ENCODE results near the gene SUSD6.

SUSD6 gene

DNA sequence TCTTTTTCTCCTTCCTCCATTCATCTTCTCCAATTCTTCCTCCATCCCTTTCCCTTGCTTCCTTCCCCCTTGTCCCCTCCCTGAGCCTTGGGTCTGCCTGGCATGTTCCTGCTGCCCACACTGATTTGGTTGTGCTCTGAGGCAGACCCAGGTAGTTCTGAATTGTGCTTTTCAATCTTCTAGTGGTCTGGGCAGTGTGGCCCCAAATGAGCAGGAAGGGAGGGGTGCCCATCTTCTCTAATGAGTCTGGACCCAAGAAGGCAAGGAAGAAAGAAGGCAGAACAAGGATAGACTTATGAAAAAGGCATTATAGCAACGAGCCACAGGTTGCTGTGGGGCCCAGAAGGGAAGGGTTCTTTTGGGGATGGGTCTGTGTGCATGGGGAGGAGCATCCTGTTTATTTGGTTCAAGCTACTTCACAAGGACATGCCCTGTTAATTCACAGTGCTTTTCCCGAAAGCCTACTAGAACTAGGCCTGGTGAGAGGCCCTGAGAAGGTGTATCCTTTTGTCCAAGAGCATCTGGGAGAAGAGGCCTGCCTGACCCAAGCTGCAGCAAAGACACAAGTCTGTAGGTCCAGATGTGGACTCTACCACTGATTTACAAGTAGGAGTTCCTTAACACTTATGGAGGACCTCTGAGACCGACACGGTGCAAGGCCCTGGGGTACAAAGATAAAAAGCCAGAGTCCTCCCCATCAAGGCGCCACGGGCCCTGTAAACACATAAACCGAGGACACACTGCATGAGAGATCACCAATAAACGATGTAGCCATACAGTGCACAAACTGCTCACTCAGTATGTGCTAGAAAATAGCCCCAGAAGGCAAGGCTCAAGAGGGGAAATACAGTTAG lies 1.1 kb upstream of the SUSD6 start:
- Histone ChIP-seq H3K23ac (ENCODE audit: low read length in 2 of 2) (peak overlapping the region in 1 of 2 experiments; percentile 27), H3K4me2 (ENCODE audit: low read length, poor library complexity, severe bottlenecking) (peak overlapping the region; percentile 89), H3K79me1 (replicated peaks; ENCODE audit: low read length, poor library complexity, severe bottlenecking) (peaks cover 9% of the 10 kb centered on the region), H3K14ac (ENCODE audit: low read length in 2 of 2) (peak overlapping the region in 1 of 2 experiments; percentile 44), H3K27me3 (ENCODE audit: control insufficient read depth in 1 of 2, insufficient read depth in 1 of 2, low read length in 2 of 2) (no peaks in the 10 kb centered on the region), H2BK15ac (ENCODE audit: low read depth, poor library complexity, severe bottlenecking) (peak overlapping the region; percentile 63), H3K27ac (ENCODE audit: low read length, poor library complexity, severe bottlenecking) (peak overlapping the region; percentile 69), H2BK120ac (ENCODE audit: low read depth, low read length) (peak overlapping the region; percentile 74), H2AFZ (ENCODE audit: low read depth, low read length) (peak overlapping the region; percentile 88), H2AK5ac (ENCODE audit: low read length, severe bottlenecking) (peak overlapping the region; percentile 3), H3K9me3 (ENCODE audit: control insufficient read depth, low read length) (no peaks in the 10 kb centered on the region), H3K4me3 (ENCODE audit: insufficient read depth in 1 of 2, low read depth in 1 of 2, low read length in 2 of 2) (peak overlapping the region; percentile 7 to 84), H3K9ac (ENCODE audit: low read length) (peak overlapping the region; percentile 91), H4K91ac (ENCODE audit: low read length) (peak overlapping the region; percentile 64), H2BK5ac (ENCODE audit: low read depth, low read length, poor library complexity, severe bottlenecking) (no peak overlapping the region), H3K4ac (ENCODE audit: low read depth in 1 of 2, low read length in 2 of 2) (peak overlapping the region; percentile 63 to 88), H3K36me3 (ENCODE audit: control insufficient read depth in 1 of 2, insufficient read depth in 2 of 2, low read depth in 1 of 2, low read length in 2 of 2) (no peaks in the 10 kb centered on the region), H3K18ac (ENCODE audit: low read depth in 1 of 2, low read length in 2 of 2) (peak overlapping the region; percentile 63 to 69), H2BK12ac (ENCODE audit: low read length in 2 of 2) (peak overlapping the region; percentile 60 to 91), H4K8ac (ENCODE audit: low read length) (peak overlapping the region; percentile 92), H3K4me1 (ENCODE audit: control insufficient read depth, insufficient read depth, low read depth, low read length) (peaks cover 14% of the 10 kb centered on the region)
- 68% methylated on average over 8 of the region's 8 CpGs for WGBS
- DNase-seq, result no peak

DNA sequence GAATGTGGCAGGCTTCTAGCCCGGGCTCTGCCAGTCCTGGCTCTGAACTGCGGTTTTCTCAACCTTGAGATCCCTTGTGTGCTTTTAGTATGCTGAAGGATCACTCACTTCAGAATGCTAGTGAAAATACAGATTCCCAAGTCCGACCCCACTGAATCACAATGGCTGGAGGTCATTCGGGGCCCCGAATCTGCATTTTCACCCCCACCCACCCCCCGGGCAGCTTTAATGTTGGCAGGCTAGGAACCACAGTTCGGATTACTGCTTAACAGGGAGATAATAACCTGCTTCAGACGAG lies 573 bp upstream of the SUSD6 start:
- peak overlapping the region; percentile 7 to 84 for H3K4me3 ChIP-seq (ENCODE audit: insufficient read depth in 1 of 2, low read depth in 1 of 2, low read length in 2 of 2)
- H4K8ac ChIP-seq (ENCODE audit: low read length), result peak overlapping the region; percentile 92
- no peak overlapping the region for H2BK5ac ChIP-seq (ENCODE audit: low read depth, low read length, poor library complexity, severe bottlenecking)
- peak overlapping the region; percentile 63 for H2BK15ac ChIP-seq (ENCODE audit: low read depth, poor library complexity, severe bottlenecking)
- H2AK5ac ChIP-seq (ENCODE audit: low read length, severe bottlenecking), result no peak overlapping the region
- H3K23ac ChIP-seq (ENCODE audit: low read length in 2 of 2), result no peak overlapping the region
- peaks cover 17% of the 10 kb centered on the region for H3K4me1 ChIP-seq (ENCODE audit: control insufficient read depth, insufficient read depth, low read depth, low read length)
- H2BK120ac ChIP-seq (ENCODE audit: low read depth, low read length), result peak overlapping the region; percentile 74
- no peaks in the 10 kb centered on the region for H3K36me3 ChIP-seq (ENCODE audit: control insufficient read depth in 1 of 2, insufficient read depth in 2 of 2, low read depth in 1 of 2, low read length in 2 of 2)
- peak overlapping the region in 1 of 2 experiments; percentile 44 for H3K14ac ChIP-seq (ENCODE audit: low read length in 2 of 2)
- peaks cover 12% of the 10 kb centered on the region for H3K79me1 ChIP-seq (replicated peaks; ENCODE audit: low read length, poor library complexity, severe bottlenecking)
- WGBS, result 7% methylated on average over 7 of the region's 8 CpGs
- H4K91ac ChIP-seq (ENCODE audit: low read length), result peak overlapping the region; percentile 64
- no peaks in the 10 kb centered on the region for H3K9me3 ChIP-seq (ENCODE audit: control insufficient read depth, low read length)
- H3K18ac ChIP-seq (ENCODE audit: low read depth in 1 of 2, low read length in 2 of 2), result peak overlapping the region; percentile 53 to 69
- H3K4me2 ChIP-seq (ENCODE audit: low read length, poor library complexity, severe bottlenecking), result peak overlapping the region; percentile 89
- no peaks in the 10 kb centered on the region for H3K27me3 ChIP-seq (ENCODE audit: control insufficient read depth in 1 of 2, insufficient read depth in 1 of 2, low read length in 2 of 2)
- H3K9ac ChIP-seq (ENCODE audit: low read length), result peak overlapping the region; percentile 91
- H2AFZ ChIP-seq (ENCODE audit: low read depth, low read length), result peak overlapping the region; percentile 88
- H3K4ac ChIP-seq (ENCODE audit: low read depth in 1 of 2, low read length in 2 of 2), result peak overlapping the region in 1 of 2 experiments; percentile 88
- H3K27ac ChIP-seq (ENCODE audit: low read length, poor library complexity, severe bottlenecking), result peak overlapping the region; percentile 69
- peak; percentile 52 for DNase-seq
- peak overlapping the region; percentile 60 to 91 for H2BK12ac ChIP-seq (ENCODE audit: low read length in 2 of 2)

DNA sequence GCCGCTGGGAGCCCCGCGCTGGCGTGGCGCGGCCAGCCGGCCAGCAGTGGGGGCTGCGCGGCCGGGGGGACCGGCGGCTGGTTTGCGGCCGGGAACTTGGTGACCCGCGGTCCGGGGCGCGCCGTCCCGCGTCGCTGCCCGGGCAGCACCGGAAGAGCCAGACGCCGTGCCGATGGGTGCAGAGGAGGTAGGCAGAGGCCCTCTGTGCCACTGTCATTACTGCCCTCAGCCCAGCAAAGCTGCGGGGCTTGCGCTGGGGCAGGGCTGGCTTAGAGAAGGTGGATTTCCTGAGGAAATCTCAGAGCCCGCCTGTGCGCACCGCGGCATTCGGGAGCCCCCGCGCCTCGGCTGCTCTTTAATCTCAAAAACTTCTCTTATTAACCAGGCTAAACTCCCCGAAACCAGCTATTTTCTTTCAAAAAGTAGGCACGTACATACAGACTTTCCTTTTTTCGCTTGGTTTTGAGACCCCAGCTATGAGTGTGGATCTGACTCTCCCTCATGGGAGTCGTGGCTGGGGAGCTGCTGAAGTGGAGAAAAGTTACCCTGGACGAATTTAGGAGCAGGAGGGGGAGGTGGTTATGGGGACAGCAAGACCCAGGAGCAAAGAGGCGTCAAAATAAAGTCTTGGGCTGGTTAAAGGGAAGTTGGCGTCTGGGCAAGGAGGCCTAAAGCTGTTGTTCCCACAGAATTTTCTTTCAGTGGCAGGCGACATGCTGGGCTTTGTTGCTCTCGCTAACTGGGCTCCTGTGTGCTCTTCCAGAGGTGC lies 802 bp downstream of the SUSD6 start:
- H3K4me3 ChIP-seq (ENCODE audit: insufficient read depth in 1 of 2, low read depth in 1 of 2, low read length in 2 of 2), result peak overlapping the region; percentile 85 to 92
- no peaks in the 10 kb centered on the region for H3K27me3 ChIP-seq (ENCODE audit: control insufficient read depth in 1 of 2, insufficient read depth in 1 of 2, low read length in 2 of 2)
- H2BK15ac ChIP-seq (ENCODE audit: low read depth, poor library complexity, severe bottlenecking), result peak overlapping the region; percentile 21
- peaks cover 15% of the 10 kb centered on the region for H3K4me1 ChIP-seq (ENCODE audit: control insufficient read depth, insufficient read depth, low read depth, low read length)
- no peaks in the 10 kb centered on the region for H3K36me3 ChIP-seq (ENCODE audit: control insufficient read depth in 1 of 2, insufficient read depth in 2 of 2, low read depth in 1 of 2, low read length in 2 of 2)
- peak overlapping the region; percentile 59 for H3K27ac ChIP-seq (ENCODE audit: low read length, poor library complexity, severe bottlenecking)
- peak overlapping the region; percentile 89 to 90 for H3K18ac ChIP-seq (ENCODE audit: low read depth in 1 of 2, low read length in 2 of 2)
- peak overlapping the region; percentile 18 to 37 for H2BK12ac ChIP-seq (ENCODE audit: low read length in 2 of 2)
- peak; percentile 54 for DNase-seq
- H3K4ac ChIP-seq (ENCODE audit: low read depth in 1 of 2, low read length in 2 of 2), result peak overlapping the region in 1 of 2 experiments; percentile 91
- peak overlapping the region; percentile 57 for H2BK120ac ChIP-seq (ENCODE audit: low read depth, low read length)
- peak overlapping the region; percentile 83 for H2AFZ ChIP-seq (ENCODE audit: low read depth, low read length)
- H2AK5ac ChIP-seq (ENCODE audit: low read length, severe bottlenecking), result no peak overlapping the region
- 5% methylated on average over 31 of the region's 47 CpGs for WGBS
- H3K4me2 ChIP-seq (ENCODE audit: low read length, poor library complexity, severe bottlenecking), result peak overlapping the region; percentile 81
- peak overlapping the region; percentile 90 for H2BK5ac ChIP-seq (ENCODE audit: low read depth, low read length, poor library complexity, severe bottlenecking)
- H3K79me1 ChIP-seq (replicated peaks; ENCODE audit: low read length, poor library complexity, severe bottlenecking), result peaks cover 12% of the 10 kb centered on the region
- H3K9me3 ChIP-seq (ENCODE audit: control insufficient read depth, low read length), result no peaks in the 10 kb centered on the region
- peak overlapping the region; percentile 64 for H4K91ac ChIP-seq (ENCODE audit: low read length)
- H4K8ac ChIP-seq (ENCODE audit: low read length), result peak overlapping the region; percentile 47
- H3K23ac ChIP-seq (ENCODE audit: low read length in 2 of 2), result peak overlapping the region in 1 of 2 experiments; percentile 59
- peak overlapping the region in 1 of 2 experiments; percentile 98 for H3K14ac ChIP-seq (ENCODE audit: low read length in 2 of 2)
- peak overlapping the region; percentile 89 for H3K9ac ChIP-seq (ENCODE audit: low read length)

DNA sequence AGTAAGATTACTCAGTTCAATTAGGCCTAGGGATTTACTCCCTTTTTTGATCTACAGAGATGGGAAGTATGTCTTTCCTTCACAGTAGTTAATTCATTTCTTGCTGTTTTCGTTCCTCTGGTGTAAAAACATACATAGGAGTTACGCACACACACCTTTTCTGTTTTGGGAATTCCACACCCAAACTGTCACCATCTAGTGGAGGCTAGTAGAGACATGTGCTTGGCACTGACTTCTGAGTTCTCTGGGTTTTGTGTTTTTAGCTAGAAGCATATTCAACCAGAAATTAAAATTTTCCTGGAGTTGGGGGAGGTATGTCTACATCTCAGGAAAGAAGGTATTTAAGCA lies 1.4 kb downstream of the SUSD6 start:
- Histone ChIP-seq H3K14ac (ENCODE audit: low read length in 2 of 2) (no peak overlapping the region), H3K18ac (ENCODE audit: low read depth in 1 of 2, low read length in 2 of 2) (no peak overlapping the region), H3K9ac (ENCODE audit: low read length) (peak overlapping the region; percentile 89), H2AFZ (ENCODE audit: low read depth, low read length) (no peak overlapping the region), H3K27me3 (ENCODE audit: control insufficient read depth in 1 of 2, insufficient read depth in 1 of 2, low read length in 2 of 2) (no peaks in the 10 kb centered on the region), H3K27ac (ENCODE audit: low read length, poor library complexity, severe bottlenecking) (no peak overlapping the region), H2BK15ac (ENCODE audit: low read depth, poor library complexity, severe bottlenecking) (no peak overlapping the region), H2AK5ac (ENCODE audit: low read length, severe bottlenecking) (no peak overlapping the region), H3K4me1 (ENCODE audit: control insufficient read depth, insufficient read depth, low read depth, low read length) (peaks cover 15% of the 10 kb centered on the region), H3K4me3 (ENCODE audit: insufficient read depth in 1 of 2, low read depth in 1 of 2, low read length in 2 of 2) (peak overlapping the region; percentile 85 to 92), H4K8ac (ENCODE audit: low read length) (no peak overlapping the region), H3K4ac (ENCODE audit: low read depth in 1 of 2, low read length in 2 of 2) (no peak overlapping the region), H2BK12ac (ENCODE audit: low read length in 2 of 2) (no peak overlapping the region), H2BK5ac (ENCODE audit: low read depth, low read length, poor library complexity, severe bottlenecking) (no peak overlapping the region), H4K91ac (ENCODE audit: low read length) (no peak overlapping the region), H3K23ac (ENCODE audit: low read length in 2 of 2) (no peak overlapping the region), H3K9me3 (ENCODE audit: control insufficient read depth, low read length) (no peaks in the 10 kb centered on the region), H3K79me1 (replicated peaks; ENCODE audit: low read length, poor library complexity, severe bottlenecking) (peaks cover 14% of the 10 kb centered on the region), H3K36me3 (ENCODE audit: control insufficient read depth in 1 of 2, insufficient read depth in 2 of 2, low read depth in 1 of 2, low read length in 2 of 2) (no peaks in the 10 kb centered on the region), H2BK120ac (ENCODE audit: low read depth, low read length) (no peak overlapping the region), H3K4me2 (ENCODE audit: low read length, poor library complexity, severe bottlenecking) (peak overlapping the region; percentile 81)
- WGBS, result 20% methylated on average over 1 of the region's 2 CpGs
- no peak for DNase-seq

Measured in mesenchymal stem cell (in vitro differentiated cells and primary cell).